ENCODE data around the gene AVPR1B.

The AVPR1B gene

GRCh38 chr1:206112600-206113301 is 4.4 kb downstream of the AVPR1B start:
- H3K27me3 ChIP-seq (ENCODE audit: control insufficient read depth in 1 of 2, insufficient read depth in 2 of 2, low read length in 2 of 2), result peaks cover 5 to 13% of the 10 kb centered on the region in 2 donors
- H3K4me3 ChIP-seq (ENCODE audit: low read length in 2 of 2), result no peak overlapping the region
- H3K4me1 ChIP-seq (ENCODE audit: control insufficient read depth, insufficient read depth, low read length), result peaks cover 12% of the 10 kb centered on the region
- no peaks in the 10 kb centered on the region for H3K9me3 ChIP-seq (ENCODE audit: control insufficient read depth in 2 of 2, low read length in 2 of 2)
- H3K9ac ChIP-seq (ENCODE audit: low read length in 2 of 2), result no peak overlapping the region
- H3K27ac ChIP-seq (ENCODE audit: low read length), result no peak overlapping the region
- H3K36me3 ChIP-seq (ENCODE audit: control insufficient read depth in 2 of 2, insufficient read depth in 2 of 2, low read length in 2 of 2), result no peaks in the 10 kb centered on the region

- Histone ChIP-seq H3K9me3 (ENCODE audit: control insufficient read depth in 2 of 2, low read length in 2 of 2) (no peaks in the 10 kb centered on the region), H3K4me3 (ENCODE audit: low read length in 2 of 2) (no peak overlapping the region), H3K36me3 (ENCODE audit: control insufficient read depth in 2 of 2, insufficient read depth in 2 of 2, low read length in 2 of 2) (no peaks in the 10 kb centered on the region), H3K27me3 (ENCODE audit: control insufficient read depth in 1 of 2, insufficient read depth in 2 of 2, low read length in 2 of 2) (peaks cover 0 to 2% of the 10 kb centered on the region in 2 donors), H3K9ac (ENCODE audit: low read length in 2 of 2) (no peak overlapping the region), H3K27ac (ENCODE audit: low read length) (no peak overlapping the region), H3K4me1 (ENCODE audit: control insufficient read depth, insufficient read depth, low read length) (peaks cover 3% of the 10 kb centered on the region)
Observed at GRCh38 chr1:206111271-206111927, 5.8 kb downstream of the AVPR1B start.

DNA sequence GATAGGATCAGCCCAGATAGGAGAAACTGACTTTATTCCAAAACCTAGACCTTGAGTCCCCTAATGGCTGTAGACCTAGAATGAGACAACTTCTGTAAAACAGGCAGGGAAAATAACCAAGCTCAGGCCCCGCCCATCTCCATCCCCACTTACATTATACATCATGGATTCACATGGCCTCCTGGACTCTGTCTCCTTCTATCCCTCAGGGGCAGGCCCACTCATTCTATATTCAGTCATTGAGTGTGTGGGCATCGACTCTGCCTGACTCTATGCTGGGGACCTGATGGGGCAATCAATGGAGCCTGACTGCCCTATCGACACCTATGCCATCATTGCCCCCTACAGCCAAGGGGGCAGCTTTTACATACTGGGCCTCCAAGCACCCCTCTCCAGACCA is 6.4 kb downstream of the AVPR1B start:
- no peak overlapping the region for H3K27ac ChIP-seq (ENCODE audit: low read length)
- no peaks in the 10 kb centered on the region for H3K9me3 ChIP-seq (ENCODE audit: control insufficient read depth in 2 of 2, low read length in 2 of 2)
- no peaks in the 10 kb centered on the region for H3K36me3 ChIP-seq (ENCODE audit: control insufficient read depth in 2 of 2, insufficient read depth in 2 of 2, low read length in 2 of 2)
- H3K4me1 ChIP-seq (ENCODE audit: control insufficient read depth, insufficient read depth, low read length), result peaks cover 4% of the 10 kb centered on the region
- no peak overlapping the region for H3K9ac ChIP-seq (ENCODE audit: low read length in 2 of 2)
- no peak overlapping the region for H3K4me3 ChIP-seq (ENCODE audit: low read length in 2 of 2)
- H3K27me3 ChIP-seq (ENCODE audit: control insufficient read depth in 1 of 2, insufficient read depth in 2 of 2, low read length in 2 of 2), result peaks cover 0 to 2% of the 10 kb centered on the region in 2 donors

DNA sequence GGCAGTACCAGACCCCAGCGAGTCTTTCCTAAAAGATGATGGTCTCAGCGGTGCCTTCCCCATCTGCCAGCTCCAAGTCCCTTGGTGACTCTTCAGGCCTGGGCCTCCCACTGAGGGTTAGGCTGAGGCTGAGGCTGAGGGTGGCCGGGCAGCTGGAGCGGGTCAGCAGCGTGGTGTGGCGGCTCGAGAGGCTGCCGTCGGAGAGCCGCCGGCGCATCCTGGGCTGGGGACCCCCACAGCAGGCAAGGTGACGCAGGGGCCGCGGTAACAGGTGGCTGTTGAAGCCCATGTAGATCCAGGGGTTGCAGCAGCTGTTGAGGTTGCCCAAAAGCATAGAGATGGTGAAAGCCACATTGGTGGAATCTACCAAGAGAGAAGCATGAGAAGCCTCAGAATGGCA is 7.0 kb downstream of the AVPR1B start:
- Histone ChIP-seq H3K27me3 (ENCODE audit: control insufficient read depth in 1 of 2, insufficient read depth in 2 of 2, low read length in 2 of 2) (peaks cover 0 to 2% of the 10 kb centered on the region in 2 donors), H3K9me3 (ENCODE audit: control insufficient read depth in 2 of 2, low read length in 2 of 2) (no peaks in the 10 kb centered on the region), H3K27ac (ENCODE audit: low read length) (no peak overlapping the region), H3K4me3 (ENCODE audit: low read length in 2 of 2) (no peak overlapping the region), H3K9ac (ENCODE audit: low read length in 2 of 2) (no peak overlapping the region), H3K4me1 (ENCODE audit: control insufficient read depth, insufficient read depth, low read length) (peaks cover 4% of the 10 kb centered on the region), H3K36me3 (ENCODE audit: control insufficient read depth in 2 of 2, insufficient read depth in 2 of 2, low read length in 2 of 2) (no peaks in the 10 kb centered on the region)

DNA sequence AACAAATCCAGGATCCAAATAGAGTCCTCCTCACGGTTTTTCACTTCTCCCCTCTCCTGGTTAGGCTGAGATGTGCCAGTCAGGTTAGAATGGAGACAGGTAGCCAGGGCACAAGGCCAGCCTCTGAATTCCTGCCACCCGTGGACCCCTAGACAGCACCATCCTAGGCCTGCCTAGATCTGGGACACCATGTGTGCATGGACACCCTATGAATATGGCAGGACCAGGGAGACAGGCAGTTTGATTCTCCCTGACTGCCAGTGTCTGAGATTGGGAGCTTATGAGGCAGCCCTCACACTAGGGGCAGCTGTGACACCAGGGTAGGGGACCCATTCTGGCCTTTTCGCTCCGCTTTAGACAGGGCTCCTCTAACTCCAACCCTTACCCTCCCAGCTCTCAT is 7.5 kb downstream of the AVPR1B start:
- H3K27me3 ChIP-seq (ENCODE audit: control insufficient read depth in 1 of 2, insufficient read depth in 2 of 2, low read length in 2 of 2), result peaks cover 0 to 2% of the 10 kb centered on the region in 2 donors
- H3K4me3 ChIP-seq (ENCODE audit: low read length in 2 of 2), result no peak overlapping the region
- no peaks in the 10 kb centered on the region for H3K9me3 ChIP-seq (ENCODE audit: control insufficient read depth in 2 of 2, low read length in 2 of 2)
- H3K27ac ChIP-seq (ENCODE audit: low read length), result no peak overlapping the region
- H3K9ac ChIP-seq (ENCODE audit: low read length in 2 of 2), result no peak overlapping the region
- peaks cover 4% of the 10 kb centered on the region for H3K4me1 ChIP-seq (ENCODE audit: control insufficient read depth, insufficient read depth, low read length)
- no peaks in the 10 kb centered on the region for H3K36me3 ChIP-seq (ENCODE audit: control insufficient read depth in 2 of 2, insufficient read depth in 2 of 2, low read length in 2 of 2)

DNA sequence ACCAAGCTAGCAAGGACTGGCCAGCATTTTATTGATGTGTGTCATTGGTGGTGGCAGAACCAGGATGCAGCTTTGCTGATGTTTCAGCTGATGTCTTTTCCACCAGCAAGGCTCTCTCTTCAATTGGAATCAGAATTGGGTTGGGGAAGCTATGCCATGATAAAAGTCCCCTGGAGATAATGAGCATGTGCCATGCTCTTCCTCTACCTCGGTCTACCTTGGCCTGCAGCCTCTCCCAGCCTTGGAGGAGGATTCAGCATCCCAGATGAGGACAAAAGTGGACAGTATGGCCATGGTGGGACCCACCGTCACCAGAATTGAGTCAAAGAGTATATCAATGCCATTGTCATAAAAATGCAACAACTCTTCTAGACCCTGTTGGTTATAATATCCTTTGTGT is 8.6 kb downstream of the AVPR1B start:
- Histone ChIP-seq H3K27ac (ENCODE audit: low read length) (no peak overlapping the region), H3K9me3 (ENCODE audit: control insufficient read depth in 2 of 2, low read length in 2 of 2) (no peaks in the 10 kb centered on the region), H3K4me3 (ENCODE audit: low read length in 2 of 2) (no peak overlapping the region), H3K9ac (ENCODE audit: low read length in 2 of 2) (no peak overlapping the region), H3K36me3 (ENCODE audit: control insufficient read depth in 2 of 2, insufficient read depth in 2 of 2, low read length in 2 of 2) (no peaks in the 10 kb centered on the region), H3K4me1 (ENCODE audit: control insufficient read depth, insufficient read depth, low read length) (peaks cover 4% of the 10 kb centered on the region), H3K27me3 (ENCODE audit: control insufficient read depth in 1 of 2, insufficient read depth in 2 of 2, low read length in 2 of 2) (peaks cover 0 to 2% of the 10 kb centered on the region in 2 donors)

GRCh38 chr1:206107168-206107544 is 10.0 kb downstream of the AVPR1B start:
- H3K9ac ChIP-seq (ENCODE audit: low read length in 2 of 2), result no peak overlapping the region
- no peak overlapping the region for H3K4me3 ChIP-seq (ENCODE audit: low read length in 2 of 2)
- H3K36me3 ChIP-seq (ENCODE audit: control insufficient read depth in 2 of 2, insufficient read depth in 2 of 2, low read length in 2 of 2), result no peaks in the 10 kb centered on the region
- H3K4me1 ChIP-seq (ENCODE audit: control insufficient read depth, insufficient read depth, low read length), result peaks cover 2% of the 10 kb centered on the region
- no peak overlapping the region for H3K27ac ChIP-seq (ENCODE audit: low read length)
- H3K27me3 ChIP-seq (ENCODE audit: control insufficient read depth in 1 of 2, insufficient read depth in 2 of 2, low read length in 2 of 2), result peaks cover 0 to 2% of the 10 kb centered on the region in 2 donors
- H3K9me3 ChIP-seq (ENCODE audit: control insufficient read depth in 2 of 2, low read length in 2 of 2), result no peaks in the 10 kb centered on the region

DNA sequence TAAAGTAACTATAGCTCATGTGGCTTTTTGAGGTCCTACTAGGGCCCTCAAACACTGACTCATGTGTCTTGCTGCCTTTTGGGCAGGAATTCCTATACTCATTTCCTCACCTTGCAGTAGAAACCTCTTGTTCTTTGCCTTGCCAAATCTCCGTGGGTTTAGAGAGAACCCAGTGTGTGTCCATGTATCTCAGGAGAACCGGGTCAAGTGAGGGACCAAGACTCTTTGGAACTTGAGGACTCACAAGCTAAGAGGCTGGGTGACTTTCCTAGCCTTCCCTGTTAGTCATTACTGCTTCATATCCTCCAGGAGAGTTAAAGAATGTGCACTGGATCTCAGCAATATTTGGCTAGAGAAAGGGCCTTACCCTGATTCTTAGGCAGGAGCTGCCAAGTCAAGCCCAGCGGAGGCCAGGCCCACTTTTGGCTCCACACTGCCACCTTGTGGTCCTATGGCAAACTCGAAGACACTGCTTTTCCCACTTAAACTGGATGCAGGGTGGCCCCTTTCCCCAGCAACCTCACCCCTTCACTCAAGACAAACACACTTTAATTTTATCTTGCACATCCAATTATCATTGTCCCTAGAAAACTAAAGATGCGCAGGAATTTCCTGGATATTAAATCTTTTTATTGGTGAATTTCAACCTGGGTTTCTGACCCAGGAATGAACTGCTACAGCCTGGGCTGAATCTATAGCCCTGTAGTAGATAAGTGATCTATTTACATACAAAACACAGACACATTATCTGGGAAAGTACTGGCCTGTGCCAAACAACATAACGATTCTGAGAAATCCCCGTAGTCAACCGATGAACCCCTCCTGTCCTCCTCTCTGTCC is 10.6 kb downstream of the AVPR1B start:
- Histone ChIP-seq H3K27me3 (ENCODE audit: control insufficient read depth in 1 of 2, insufficient read depth in 2 of 2, low read length in 2 of 2) (peaks cover 0 to 2% of the 10 kb centered on the region in 2 donors), H3K4me1 (ENCODE audit: control insufficient read depth, insufficient read depth, low read length) (peaks cover 2% of the 10 kb centered on the region), H3K27ac (ENCODE audit: low read length) (no peak overlapping the region), H3K4me3 (ENCODE audit: low read length in 2 of 2) (no peak overlapping the region), H3K9me3 (ENCODE audit: control insufficient read depth in 2 of 2, low read length in 2 of 2) (no peaks in the 10 kb centered on the region), H3K9ac (ENCODE audit: low read length in 2 of 2) (no peak overlapping the region), H3K36me3 (ENCODE audit: control insufficient read depth in 2 of 2, insufficient read depth in 2 of 2, low read length in 2 of 2) (no peaks in the 10 kb centered on the region)

- Histone ChIP-seq H3K9ac (ENCODE audit: low read length in 2 of 2) (no peak overlapping the region), H3K4me3 (ENCODE audit: low read length in 2 of 2) (no peak overlapping the region), H3K27ac (ENCODE audit: low read length) (no peak overlapping the region), H3K27me3 (ENCODE audit: control insufficient read depth in 1 of 2, insufficient read depth in 2 of 2, low read length in 2 of 2) (peaks cover 0 to 5% of the 10 kb centered on the region in 2 donors), H3K4me1 (ENCODE audit: control insufficient read depth, insufficient read depth, low read length) (peaks cover 2% of the 10 kb centered on the region), H3K9me3 (ENCODE audit: control insufficient read depth in 2 of 2, low read length in 2 of 2) (no peaks in the 10 kb centered on the region), H3K36me3 (ENCODE audit: control insufficient read depth in 2 of 2, insufficient read depth in 2 of 2, low read length in 2 of 2) (no peaks in the 10 kb centered on the region)
Observed at GRCh38 chr1:206105464-206105995, 11.7 kb downstream of the AVPR1B start.

DNA sequence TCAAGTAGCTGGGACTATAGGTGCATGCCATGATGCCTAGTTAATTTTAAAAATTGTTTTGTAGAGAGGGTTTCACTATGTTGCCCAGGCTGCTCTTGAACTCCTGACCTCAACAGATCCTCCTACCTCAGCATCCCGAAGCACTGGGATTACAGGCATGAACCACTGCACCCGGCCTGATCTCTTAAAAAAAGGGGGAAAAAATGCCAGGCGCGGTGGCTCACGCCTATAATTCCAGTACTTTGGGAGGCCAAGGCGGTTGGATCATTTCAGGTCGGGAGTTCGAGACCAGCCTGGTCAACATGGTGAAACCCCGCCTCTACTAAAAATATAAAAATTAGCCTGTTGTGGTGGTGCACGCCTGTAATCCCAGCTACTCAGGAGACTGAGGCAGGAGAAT is 13.2 kb downstream of the AVPR1B start:
- H3K4me1 ChIP-seq (ENCODE audit: control insufficient read depth, insufficient read depth, low read length), result peaks cover 2% of the 10 kb centered on the region
- no peak overlapping the region for H3K4me3 ChIP-seq (ENCODE audit: low read length in 2 of 2)
- H3K36me3 ChIP-seq (ENCODE audit: control insufficient read depth in 2 of 2, insufficient read depth in 2 of 2, low read length in 2 of 2), result no peaks in the 10 kb centered on the region
- peaks cover 0 to 5% of the 10 kb centered on the region in 2 donors for H3K27me3 ChIP-seq (ENCODE audit: control insufficient read depth in 1 of 2, insufficient read depth in 2 of 2, low read length in 2 of 2)
- H3K27ac ChIP-seq (ENCODE audit: low read length), result no peak overlapping the region
- no peak overlapping the region for H3K9ac ChIP-seq (ENCODE audit: low read length in 2 of 2)
- no peaks in the 10 kb centered on the region for H3K9me3 ChIP-seq (ENCODE audit: control insufficient read depth in 2 of 2, low read length in 2 of 2)
